ENCODE results near the gene RPS6KA6.
"Not testable (repeated sequence)": the region's sequence is repeated elsewhere in the genome, so short reads cannot be mapped to it uniquely, and the experiment has no call there.

Gene RPS6KA6

DNA sequence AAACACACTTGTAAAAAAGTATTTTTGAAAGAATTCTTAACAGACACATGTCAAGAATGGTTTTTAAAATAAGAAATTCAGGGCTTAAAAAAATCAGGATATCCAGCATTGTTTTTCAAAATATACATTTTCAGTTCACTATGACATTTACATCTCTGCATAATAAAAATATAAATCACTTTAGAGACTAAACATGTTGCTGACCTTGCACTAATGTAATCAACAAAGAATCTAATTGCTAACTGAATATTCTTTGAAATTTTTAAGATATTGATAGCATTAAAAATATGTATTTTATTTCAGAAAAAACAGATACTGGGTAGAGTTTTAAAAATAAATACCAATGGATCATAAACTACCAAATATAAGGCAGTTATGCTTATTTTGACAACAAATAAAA, 26.4 kb downstream of the RPS6KA6 start:
- no peak for FAIRE-seq

DNA sequence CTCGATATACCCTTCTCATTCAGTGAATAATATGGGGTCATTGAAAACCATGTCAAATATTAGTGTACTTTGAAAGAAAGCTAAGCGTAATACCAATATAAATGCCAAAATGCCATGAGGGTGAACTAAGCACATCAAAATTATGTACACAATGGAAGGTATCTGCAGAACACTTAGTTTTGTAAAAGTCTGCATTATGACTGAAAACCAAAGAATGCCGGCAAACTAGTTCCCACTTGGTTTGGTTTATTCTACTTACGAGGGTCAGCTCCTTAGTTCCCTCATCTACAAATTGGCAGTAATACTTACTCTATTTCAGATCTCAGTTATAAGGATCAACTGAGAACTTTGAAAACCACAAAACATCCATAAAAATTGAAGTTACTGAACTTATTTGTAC, 27.3 kb downstream of the RPS6KA6 start:
- no peak for FAIRE-seq

DNA sequence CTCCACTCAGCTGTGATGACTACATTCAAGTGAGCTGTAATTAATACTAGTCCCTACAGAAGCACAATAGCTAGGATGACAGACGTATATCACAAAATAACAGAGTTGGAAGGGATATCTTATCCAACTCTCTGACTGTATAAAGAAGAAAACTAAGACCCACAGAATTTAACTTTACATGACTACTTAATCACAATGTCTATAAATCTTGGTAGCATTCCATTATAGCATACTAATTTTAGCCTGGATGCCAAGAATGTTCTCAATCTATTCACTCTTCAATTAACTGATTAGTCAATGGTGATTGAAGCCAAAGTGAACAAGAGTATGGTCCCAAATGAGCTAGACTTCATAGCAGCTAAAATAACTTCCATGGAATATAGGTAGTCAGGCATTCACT, 31.2 kb downstream of the RPS6KA6 start:
- no peak for FAIRE-seq

DNA sequence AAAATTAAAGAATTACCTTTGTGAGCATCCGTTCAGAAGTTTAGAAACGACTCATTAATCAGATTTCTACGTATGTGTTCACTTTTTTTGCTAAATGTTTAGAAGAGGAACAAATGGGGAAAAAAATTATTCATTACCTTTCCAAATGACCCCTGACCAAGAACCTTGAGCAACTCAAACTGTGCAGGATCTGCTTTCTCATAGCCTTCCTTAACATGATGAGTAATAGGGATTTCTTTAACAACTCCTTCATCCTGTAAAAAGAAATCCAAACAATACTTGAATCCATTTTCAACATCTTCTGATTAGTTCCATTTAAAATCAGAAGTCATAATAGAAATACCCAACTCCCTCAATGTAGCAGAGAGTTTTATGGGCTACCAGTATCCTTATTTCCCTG, 32.1 kb downstream of the RPS6KA6 start:
- FAIRE-seq = no peak

DNA sequence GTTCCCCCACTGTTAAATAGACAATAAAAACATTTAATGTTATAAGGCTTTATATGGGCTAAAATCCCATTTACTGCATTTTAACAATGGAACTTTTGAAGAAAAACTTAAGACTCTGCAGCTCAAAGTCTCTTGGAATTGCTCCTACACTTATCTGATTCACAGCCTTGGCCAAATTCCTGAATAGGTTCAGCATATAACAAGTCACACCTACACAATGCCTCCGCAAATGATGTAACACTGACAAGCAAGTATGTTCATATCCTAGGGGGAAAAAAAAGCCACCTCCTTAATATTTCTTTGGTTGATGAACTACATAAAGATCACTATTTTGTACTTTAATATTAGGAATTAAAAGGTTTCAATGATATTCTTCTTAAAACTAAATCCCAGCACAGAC, 34.5 kb downstream of the RPS6KA6 start:
- FAIRE-seq = no peak

DNA sequence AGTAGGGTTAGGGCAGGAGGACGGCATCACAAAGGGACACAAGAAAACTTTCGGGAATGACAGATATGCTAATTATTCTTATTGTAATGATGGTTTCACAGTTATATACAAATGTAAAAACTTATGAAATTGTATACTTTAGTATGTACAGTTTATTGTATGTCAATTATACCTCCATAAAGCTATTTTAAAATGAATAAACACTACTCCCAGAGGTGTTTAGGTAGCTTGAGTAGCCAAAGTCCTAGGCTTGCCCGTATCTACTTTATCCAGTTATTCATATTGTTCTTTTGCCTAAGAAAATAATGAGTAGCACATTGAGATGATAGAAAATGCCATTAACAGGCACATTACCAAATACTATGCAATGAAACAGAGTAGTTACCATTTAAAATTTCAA, 43.0 kb downstream of the RPS6KA6 start:
- FAIRE-seq = no peak

DNA sequence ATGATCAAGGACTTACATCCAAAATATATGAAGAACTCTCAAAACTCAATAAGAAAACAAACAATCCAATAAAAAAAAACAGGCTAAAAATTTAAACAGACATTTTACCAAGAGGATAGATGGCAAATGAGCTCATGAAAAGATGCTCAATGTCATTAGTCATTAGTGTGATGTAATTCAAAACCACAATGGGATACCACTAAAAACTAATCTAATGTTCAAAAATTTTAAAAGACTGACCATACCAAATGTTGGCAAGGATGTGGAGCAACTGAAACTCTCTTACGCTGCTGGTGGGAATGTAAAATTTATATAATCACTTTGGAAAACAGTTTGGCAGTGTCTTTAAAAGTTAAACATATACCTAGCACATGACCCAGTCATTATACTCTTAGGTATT, 43.7 kb downstream of the RPS6KA6 start:
- no peak for FAIRE-seq

DNA sequence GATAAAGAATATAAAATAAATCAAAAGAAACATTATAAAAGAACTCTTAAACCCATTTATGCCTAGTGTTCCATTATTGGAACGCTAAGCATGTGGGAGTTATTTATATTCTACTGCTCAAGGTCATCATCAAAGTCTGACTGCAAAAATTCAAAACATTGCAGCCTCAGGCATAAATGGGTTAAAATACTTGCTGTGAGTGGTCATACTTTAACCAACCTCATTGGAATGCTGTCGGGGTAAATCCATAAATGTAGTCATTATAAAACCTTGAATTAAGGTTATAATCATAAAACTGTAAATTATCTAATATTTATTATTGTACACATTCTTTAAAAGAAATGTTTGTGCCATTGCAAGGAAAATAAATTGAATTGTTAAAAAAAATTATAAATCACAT, 55.0 kb downstream of the RPS6KA6 start:
- no peak for FAIRE-seq

DNA sequence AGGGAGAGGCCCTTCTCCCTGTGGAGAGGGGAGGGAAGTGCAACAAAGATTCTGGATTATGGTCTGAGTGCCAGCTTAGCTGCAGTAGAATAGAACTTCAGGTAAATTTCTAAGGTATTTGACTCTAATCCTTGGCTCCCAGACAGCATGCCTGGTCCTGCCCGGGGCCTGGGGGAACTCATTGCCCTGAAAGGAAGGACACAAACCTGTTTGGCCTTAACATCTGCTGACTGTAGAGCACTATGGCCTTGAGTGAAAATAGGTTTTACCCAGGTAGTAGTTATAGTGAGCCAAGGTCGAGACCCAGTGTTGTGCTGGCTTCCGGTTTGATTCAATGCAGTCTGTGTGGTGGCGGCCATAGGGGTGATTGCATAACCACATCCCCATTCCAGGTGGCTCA, 64.4 kb downstream of the RPS6KA6 start:
- FAIRE-seq = no peak

DNA sequence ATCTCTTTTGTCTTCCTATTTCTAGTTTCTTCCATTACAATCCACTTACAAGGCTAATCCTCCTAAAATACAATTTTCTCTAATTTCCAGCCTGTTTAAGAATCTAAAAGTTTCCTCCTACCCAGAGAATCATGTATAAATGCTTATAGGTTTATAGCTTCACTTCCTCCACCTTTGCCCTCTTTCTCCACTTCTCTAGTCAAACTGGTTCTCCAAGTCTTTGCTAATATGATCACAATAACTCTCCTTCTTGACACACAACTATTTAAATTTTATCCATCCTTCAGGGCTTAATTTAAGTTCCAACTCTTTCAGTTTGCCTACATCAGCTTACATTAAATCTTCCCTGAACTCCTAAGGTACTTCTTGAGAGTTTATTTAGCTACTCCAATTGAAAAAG, 69.2 kb downstream of the RPS6KA6 start:
- FAIRE-seq = no peak

DNA sequence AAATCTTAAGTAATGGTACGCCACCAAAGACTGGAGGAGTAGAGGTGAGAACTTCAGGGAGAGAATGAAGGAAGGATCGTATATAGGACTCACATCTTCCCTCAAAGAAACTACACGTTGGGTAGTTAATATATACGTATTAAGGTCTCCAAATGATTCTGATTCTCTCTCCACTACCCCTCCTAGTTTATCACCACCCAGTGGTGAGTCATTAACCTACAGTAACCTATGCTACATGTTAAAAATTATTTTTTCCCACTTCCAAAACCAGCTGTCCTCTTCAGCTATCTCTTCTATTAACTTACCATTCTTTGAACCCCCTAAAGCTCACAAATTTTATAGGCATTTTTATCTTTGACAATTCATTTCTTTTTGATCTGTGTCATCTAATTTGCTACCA, 69.7 kb downstream of the RPS6KA6 start:
- FAIRE-seq = no peak

DNA sequence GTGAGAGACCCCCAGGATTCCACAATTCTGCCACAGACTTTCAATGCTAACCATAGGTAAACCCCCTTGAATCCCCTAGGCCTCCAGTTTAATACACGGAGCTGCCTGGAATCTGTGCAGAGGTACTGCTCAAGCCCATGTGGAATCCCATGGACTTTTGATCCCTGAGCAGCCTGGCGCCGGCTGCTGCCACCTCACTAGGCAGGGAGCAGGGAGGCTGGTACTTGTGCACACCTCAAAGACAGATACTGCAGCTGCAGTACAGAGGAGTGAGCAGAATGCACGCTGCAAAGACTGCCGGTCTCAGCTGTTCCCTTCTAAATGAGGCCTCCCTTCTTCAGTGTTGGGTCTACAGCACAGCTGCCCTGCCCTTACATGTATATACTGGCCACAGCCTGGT, 79.4 kb downstream of the RPS6KA6 start:
- no peak for FAIRE-seq

DNA sequence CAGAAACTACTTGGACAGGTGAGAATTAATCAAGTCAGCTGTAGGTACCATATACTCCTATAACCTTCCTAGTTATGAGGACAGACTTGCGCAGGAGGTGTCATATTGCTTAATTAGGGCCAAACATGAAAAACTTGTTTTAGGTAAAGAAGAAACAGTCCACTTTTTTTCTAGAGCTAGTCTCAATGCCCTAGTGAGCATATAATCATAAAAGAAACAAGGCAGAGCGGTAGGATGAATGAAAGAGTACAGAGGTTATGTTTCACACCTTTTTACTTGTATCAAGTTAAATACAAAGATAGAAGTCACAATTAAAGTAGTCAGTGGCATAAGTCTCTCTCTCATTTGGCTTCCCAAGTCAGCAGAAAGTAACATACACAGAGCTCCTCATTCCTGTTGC, 88.9 kb downstream of the RPS6KA6 start:
- FAIRE-seq = no peak

DNA sequence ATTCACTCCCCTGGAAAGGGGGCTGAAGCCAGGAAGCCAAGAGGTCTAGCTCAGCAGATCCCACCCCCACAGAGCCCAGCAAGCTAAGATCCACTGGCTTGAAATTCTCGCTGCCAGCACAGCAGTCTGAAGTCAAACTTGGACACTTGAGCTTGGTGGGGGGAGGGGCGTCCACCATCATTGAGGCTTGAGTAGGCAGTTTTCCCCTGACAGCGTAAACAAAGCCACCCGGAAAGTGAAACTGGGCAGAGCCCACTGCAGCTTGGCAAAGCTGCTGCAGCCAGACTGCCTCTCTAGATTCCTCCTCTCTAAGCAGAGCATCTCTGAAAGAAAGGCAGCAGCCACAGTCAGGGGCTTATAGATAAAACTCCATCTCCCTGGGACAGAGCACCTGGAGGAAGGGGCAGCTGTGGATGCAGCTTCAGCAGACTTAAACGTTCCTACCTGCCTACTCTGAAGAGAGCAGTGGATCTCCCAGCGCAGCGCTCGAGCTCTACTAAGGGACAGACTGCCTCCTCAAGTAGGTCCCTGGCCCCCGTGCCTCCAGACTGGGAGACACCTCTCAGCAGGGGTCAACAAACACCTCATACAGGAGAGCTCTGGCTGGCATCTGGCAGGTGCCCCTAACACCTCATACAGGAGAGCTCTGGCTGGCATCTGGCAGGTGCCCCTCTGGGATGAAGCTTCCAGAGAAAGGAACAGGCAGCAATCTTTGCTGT, 108.4 kb downstream of the RPS6KA6 start:
- FAIRE-seq = not testable (repeated sequence)

DNA sequence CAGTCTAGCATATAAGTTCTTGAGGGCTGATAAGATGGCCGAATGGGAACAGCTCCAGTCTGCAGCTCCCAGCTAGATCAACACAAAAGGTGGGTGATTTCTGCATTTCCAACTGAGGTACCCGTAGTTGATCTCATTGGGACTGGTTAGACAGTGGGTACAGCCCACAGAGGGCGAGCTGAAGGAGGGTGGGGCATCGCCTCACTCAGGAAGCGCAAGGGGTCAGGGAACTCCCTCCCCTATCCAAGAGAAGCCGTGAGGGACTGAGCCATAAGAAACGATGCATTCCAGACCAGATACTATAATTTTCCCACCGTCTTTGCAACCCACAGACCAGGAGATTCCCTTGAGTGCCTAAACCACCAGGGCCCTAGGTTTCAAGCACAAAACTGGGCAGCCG, 109.0 kb downstream of the RPS6KA6 start:
- FAIRE-seq = no peak

DNA sequence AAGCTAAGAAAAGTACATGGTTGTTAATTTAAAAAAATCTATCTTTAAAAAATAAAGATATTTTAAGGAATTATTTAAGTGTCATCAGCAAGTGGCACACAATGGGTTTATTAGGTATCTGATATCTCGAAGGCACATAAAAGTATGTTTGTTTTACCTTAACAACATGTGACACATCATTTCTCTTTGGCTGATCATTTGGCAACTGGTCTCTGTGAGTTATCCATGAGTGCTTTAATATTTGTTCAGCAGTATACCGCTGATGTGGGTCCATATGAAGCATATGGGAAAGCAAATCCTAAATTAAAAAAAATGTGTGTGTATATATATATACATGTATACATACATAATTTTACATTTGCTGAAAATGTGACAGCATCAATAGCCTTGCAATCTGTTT, 123.2 kb downstream of the RPS6KA6 start:
- FAIRE-seq = no peak

DNA sequence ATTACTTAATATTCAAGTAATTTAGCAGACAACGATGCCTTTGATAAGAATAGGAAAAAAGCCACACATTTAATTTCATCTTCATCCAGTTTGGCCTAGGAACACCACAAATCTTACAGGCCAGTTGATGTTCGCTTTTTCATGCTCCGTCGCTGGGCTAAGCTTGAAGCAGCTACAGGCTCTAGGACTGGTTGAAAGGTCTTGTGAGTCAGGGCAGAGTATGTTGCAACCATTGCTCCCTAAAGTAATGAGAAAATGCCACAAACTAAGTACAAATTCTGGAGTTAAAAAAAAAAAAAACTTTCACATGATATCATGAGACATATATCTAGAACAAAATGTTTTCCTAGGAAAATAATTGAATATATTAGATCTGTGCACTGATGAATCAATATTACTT, 123.8 kb downstream of the RPS6KA6 start:
- no peak for FAIRE-seq

DNA sequence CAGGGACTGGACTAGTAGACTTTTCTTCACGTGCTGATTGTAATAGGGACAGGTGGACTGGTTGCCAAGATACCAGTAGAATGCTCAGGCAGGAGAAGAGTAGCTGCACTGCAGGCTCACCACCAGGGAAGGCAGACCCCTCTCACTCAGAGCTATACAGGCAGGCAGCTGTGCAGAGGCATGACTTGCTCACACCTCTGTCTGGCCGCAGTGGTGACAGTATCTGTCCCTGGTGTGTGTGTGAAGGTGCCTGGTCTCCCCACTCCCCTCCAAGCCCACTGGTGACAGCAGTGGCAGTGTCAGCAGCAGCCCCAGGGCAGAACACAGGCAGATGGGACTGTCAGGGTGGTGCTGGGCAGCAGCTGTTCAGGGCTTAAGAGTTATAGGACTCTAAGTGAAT, 140.7 kb downstream of the RPS6KA6 start:
- FAIRE-seq = no peak

DNA sequence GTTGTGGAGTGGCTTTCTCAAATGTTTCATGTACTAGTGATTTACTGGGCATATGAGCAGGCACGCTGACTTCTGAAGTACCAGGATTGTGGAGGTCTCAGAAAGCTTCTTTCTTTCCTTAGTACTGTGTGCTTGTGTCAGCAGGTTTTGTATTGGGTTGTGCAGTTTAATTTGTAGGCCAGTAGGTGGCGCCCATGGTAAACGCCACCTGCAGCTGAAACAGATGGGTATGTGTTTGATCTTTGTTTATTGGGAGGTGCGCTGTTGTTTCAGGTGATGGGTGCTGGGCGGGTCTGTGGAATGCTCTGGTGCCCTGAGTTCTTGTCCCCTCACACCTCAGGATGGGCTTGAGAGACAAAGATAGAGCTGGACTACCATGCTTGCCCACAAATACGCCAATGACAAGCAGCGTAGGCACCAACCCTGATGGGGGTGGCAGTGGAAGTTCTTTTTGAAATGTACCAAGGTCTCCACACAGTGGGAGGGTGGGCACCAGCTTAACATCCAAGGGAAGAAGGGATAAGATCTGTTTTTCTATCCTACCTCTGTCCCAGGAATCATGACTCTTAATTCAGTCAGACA, 141.5 kb downstream of the RPS6KA6 start:
- FAIRE-seq = no peak

DNA sequence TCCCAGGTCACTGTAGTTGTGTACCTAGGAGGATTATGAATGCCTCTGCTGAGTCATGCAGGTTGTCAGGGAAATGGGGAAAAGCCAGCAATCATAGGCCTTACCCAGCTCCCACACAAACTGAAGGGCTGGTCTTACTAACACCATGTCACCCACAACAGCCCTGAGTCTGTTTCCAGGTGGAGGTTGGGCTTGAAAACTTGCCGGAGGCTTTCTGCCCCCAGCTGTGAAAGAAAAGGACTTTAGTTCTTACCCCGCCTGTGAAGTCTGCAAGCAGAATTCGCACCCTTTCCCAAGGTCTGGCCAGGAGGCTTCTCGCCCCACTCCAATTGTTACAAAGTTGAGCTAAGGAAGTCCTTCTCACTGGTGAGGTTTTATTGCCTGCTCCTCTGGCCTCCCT, 143.9 kb downstream of the RPS6KA6 start:
- FAIRE-seq = no peak

Data from A204.1 (cell line).